Activated naive CD4-positive, alpha-beta T cell (primary cell): ENCODE results near the gene ZNRF3.
"Not testable (repeated sequence)": the region's sequence is repeated elsewhere in the genome, so short reads cannot be mapped to it uniquely, and the experiment has no call there.

Source experiments
- DNase-seq, 4 experiments: peaks; one replicate each; lab custom pipeline; 2025; lab: John Stamatoyannopoulos, UW

Gene ZNRF3

GRCh38 chr22:28985581-28986290 is 102.4 kb downstream of the ZNRF3 start:
- no peak for DNase-seq

- no peak for DNase-seq
Measured at GRCh38 chr22:28986366-28986765, 103.0 kb downstream of the ZNRF3 start.

GRCh38 chr22:28988457-28988856 is 105.1 kb downstream of the ZNRF3 start:
- DNase-seq = no peak

- no peak for DNase-seq
Measured at GRCh38 chr22:28989035-28989464, 105.7 kb downstream of the ZNRF3 start.

- DNase-seq = no peak
Measured at GRCh38 chr22:28989484-28989883, 106.1 kb downstream of the ZNRF3 start.

- no peak for DNase-seq
Measured at GRCh38 chr22:28989912-28990311, 106.5 kb downstream of the ZNRF3 start.

GRCh38 chr22:28992565-28993356 is 109.4 kb downstream of the ZNRF3 start:
- no peak for DNase-seq

GRCh38 chr22:28994522-28994921 is 111.2 kb downstream of the ZNRF3 start:
- no peak for DNase-seq

- DNase-seq = no peak
Measured at GRCh38 chr22:28995551-28995950, 112.2 kb downstream of the ZNRF3 start.

- DNase-seq = no peak
Measured at GRCh38 chr22:28997342-28997741, 114.0 kb downstream of the ZNRF3 start.

GRCh38 chr22:28998681-28999080 is 115.3 kb downstream of the ZNRF3 start:
- DNase-seq = no peak

GRCh38 chr22:28999510-28999909 is 116.1 kb downstream of the ZNRF3 start:
- no peak for DNase-seq

GRCh38 chr22:28999919-29000556 is 116.7 kb downstream of the ZNRF3 start:
- no peak for DNase-seq

GRCh38 chr22:29000641-29001040 is 117.3 kb downstream of the ZNRF3 start:
- no peak for DNase-seq

- no peak for DNase-seq
Measured at GRCh38 chr22:29002603-29003002, 119.2 kb downstream of the ZNRF3 start.

- no peak for DNase-seq
Measured at GRCh38 chr22:29003552-29003951, 120.2 kb downstream of the ZNRF3 start.

GRCh38 chr22:29003975-29004646 is 120.7 kb downstream of the ZNRF3 start:
- DNase-seq = no peak

GRCh38 chr22:29004647-29005371 is 121.4 kb downstream of the ZNRF3 start:
- DNase-seq = no peak

GRCh38 chr22:29005754-29006153 is 122.4 kb downstream of the ZNRF3 start:
- not testable (repeated sequence) for DNase-seq

GRCh38 chr22:29006346-29006745 is 123.0 kb downstream of the ZNRF3 start:
- no peak for DNase-seq

GRCh38 chr22:29009148-29009547 is 125.8 kb downstream of the ZNRF3 start:
- DNase-seq = no peak
